Thoracic aorta (tissue), 2 donors: ENCODE data around the gene CCDC66. TPM values are rescaled to one million over a fixed set of nuclear protein-coding genes. Genes with fewer than 3 reads are reported as not detected.

Experiments
- ATAC-seq: fragments of 150-250 bp; one replicate; pipeline ENCODE4 v1.8.0; 2017; ENCODE audit warnings: low read depth; ENCODE audit not compliant: insufficient number of reproducible peaks, low FRiP score
- DNase-seq: peaks from one replicate; pipeline ENCODE4 v3.0.0-alpha.2; 2020; ENCODE audit warnings: low spot score
- H3K27ac ChIP-seq, 2 donors: fragments of 200-600 bp; sonication (generic); 1 replicate in 1 of 2; 2 replicates in 1 of 2; pipeline ENCODE4 v1.5.1; 2016; ENCODE audit warnings: mild to moderate bottlenecking in 2 of 2, moderate library complexity in 2 of 2
- H3K27me3 ChIP-seq: fragments of 200-600 bp; sonication (generic); replicated peaks from 2 replicates; pipeline ENCODE4 v1.6.0; 2016; ENCODE audit warnings: mild to moderate bottlenecking; ENCODE audit not compliant: insufficient read depth
- H3K36me3 ChIP-seq: fragments of 200-600 bp; sonication (generic); one replicate; pipeline ENCODE4 v1.5.1; 2016
- H3K4me1 ChIP-seq, 2 donors: fragments of 200-600 bp; sonication (generic); 1 replicate in 1 of 2; 2 replicates in 1 of 2; pipeline versions ENCODE4 v1.5.1 to v1.6.0; 2016; ENCODE audit warnings: low read depth in 2 of 2, mild to moderate bottlenecking in 1 of 2; ENCODE audit not compliant: control insufficient read depth in 1 of 2
- H3K4me3 ChIP-seq: fragments of 200-600 bp; sonication (generic); 2 replicates; pipeline ENCODE4 v1.5.1; 2016; ENCODE audit warnings: mild to moderate bottlenecking
- H3K9me3 ChIP-seq: fragments of 200-600 bp; sonication (generic); 2 replicates; pipeline ENCODE4 v1.5.1; 2016
- total RNA-seq, 2 donors: library from RNA; depleted of rRNA; stranded (reverse); fragments of >200 nt; gene quantifications; one replicate each; pipeline versions ENCODE4 v1.1.0 to v1.2.3, GENCODE V29; 2016
- TF ChIP-seq, protein P1 (sequence below): fragments of 200-600 bp; sonication (generic); IDR thresholded peaks from one replicate; pipeline ENCODE4 v1.5.1; 2019; ENCODE audit warnings: antibody characterized with exemption

CCDC66 gene
- total RNA-seq, 2 donors from 2014 or later, result 11.0 to 98.1 TPM

- H3K4me1 ChIP-seq, result no peaks in the 10 kb centered on the region
- H3K36me3 ChIP-seq, result peaks cover 23% of the 10 kb centered on the region
- ATAC-seq, result no peak
- TF ChIP-seq, protein P1, sequence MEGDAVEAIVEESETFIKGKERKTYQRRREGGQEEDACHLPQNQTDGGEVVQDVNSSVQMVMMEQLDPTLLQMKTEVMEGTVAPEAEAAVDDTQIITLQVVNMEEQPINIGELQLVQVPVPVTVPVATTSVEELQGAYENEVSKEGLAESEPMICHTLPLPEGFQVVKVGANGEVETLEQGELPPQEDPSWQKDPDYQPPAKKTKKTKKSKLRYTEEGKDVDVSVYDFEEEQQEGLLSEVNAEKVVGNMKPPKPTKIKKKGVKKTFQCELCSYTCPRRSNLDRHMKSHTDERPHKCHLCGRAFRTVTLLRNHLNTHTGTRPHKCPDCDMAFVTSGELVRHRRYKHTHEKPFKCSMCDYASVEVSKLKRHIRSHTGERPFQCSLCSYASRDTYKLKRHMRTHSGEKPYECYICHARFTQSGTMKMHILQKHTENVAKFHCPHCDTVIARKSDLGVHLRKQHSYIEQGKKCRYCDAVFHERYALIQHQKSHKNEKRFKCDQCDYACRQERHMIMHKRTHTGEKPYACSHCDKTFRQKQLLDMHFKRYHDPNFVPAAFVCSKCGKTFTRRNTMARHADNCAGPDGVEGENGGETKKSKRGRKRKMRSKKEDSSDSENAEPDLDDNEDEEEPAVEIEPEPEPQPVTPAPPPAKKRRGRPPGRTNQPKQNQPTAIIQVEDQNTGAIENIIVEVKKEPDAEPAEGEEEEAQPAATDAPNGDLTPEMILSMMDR, result no peak
- H3K4me3 ChIP-seq, result no peak overlapping the region
- H3K27ac ChIP-seq, result no peak overlapping the region
- no peaks in the 10 kb centered on the region for H3K9me3 ChIP-seq
- DNase-seq, result no peak
- no peaks in the 10 kb centered on the region for H3K27me3 ChIP-seq
Measured at GRCh38 chr3:56630966-56631365, 74.0 kb downstream of the CCDC66 start.

DNA sequence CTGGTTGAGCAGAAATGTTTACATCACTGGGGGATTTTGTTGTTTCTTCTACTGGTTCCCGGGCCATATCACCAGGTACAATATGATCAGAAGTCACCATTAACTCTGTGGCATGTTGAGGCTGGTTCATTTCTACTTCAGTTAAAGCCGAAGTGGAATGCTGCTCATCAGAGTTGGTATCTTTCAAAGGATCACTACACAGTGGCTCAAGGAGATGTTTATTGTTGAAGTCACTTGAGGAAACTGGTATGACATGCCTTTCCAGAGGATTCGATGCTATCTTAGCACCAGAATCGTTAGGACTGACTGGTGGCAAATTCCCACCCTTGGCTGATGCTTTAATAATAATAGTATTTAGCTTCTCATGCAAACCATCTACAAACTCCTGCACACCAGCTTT lies 76.2 kb downstream of the CCDC66 start:
- Histone ChIP-seq H3K36me3 (peaks cover 24% of the 10 kb centered on the region), H3K27me3 (no peaks in the 10 kb centered on the region), H3K9me3 (no peaks in the 10 kb centered on the region), H3K27ac (no peak overlapping the region), H3K4me1 (no peaks in the 10 kb centered on the region), H3K4me3 (no peak overlapping the region)
- TF ChIP-seq, protein P1, result no peak
- ATAC-seq, result no peak
- DNase-seq, result no peak

DNA sequence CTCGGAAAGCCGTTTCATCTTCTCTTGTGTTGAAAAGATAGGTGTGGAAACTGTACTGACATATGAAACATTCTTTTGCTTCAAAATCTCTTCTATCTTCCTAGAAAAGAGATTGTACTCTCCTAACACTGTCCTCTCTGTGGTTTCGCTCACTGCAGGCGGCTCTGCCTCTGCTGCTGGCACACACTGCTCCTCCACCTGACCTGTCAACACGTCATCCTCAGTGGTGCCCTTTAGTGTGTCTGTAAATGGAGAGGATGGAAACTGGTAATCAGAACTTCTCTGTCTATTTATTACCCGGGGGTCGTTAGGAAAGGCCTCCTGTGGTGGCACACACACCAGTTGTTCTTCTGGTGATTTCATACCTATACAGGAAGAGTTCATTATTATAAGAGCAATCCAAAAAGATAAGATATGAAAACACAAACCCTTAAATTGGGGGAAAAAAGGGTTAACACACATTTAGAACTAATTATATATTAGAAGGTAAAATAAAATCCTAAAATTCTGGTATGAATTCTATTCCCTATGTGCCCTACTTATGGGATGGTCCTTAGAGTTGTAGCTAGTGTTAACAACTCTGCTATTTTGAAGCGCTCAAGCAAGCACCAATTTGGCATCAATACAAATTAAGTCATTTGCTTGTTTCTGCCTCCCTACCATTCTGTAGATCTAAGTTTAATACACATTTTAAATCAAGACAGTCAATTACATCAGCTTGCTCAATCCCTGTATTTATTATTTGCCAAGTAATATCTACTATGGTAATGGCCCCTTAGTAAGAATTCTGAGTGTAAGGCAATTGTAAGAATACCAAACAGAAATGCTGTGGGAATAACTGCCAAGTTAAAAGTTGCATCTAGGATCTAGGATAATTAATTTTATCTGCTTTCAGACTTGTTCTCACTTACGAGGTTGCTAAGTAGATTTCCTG lies 76.9 kb downstream of the CCDC66 start:
- peaks cover 26% of the 10 kb centered on the region for H3K36me3 ChIP-seq
- H3K4me3 ChIP-seq, result no peak overlapping the region
- TF ChIP-seq, protein P1, result no peak
- ATAC-seq (no peak), DNase-seq (no peak)
- H3K27ac ChIP-seq, result no peak overlapping the region
- H3K9me3 ChIP-seq, result no peaks in the 10 kb centered on the region
- no peaks in the 10 kb centered on the region for H3K4me1 ChIP-seq
- H3K27me3 ChIP-seq, result no peaks in the 10 kb centered on the region

DNA sequence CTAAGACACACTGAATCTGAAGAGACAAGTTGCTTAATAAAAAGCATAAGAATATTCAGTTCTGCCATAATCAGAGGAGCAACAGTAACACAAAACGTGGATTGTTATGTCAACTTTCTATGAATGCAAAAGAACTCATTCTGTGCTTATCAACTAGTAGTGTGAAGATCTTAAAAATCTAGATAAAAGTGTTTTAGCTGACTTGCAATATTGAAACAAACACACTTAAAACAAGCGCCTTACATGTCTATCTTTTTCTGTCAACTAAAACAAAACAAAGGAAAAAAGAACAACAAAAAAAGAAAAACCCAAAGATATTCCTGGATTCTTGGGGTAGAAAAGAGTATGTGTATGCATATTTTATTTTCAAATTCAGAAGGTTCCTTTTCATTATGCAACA lies 88.4 kb downstream of the CCDC66 start:
- no peak overlapping the region for H3K27ac ChIP-seq
- H3K4me1 ChIP-seq, result no peaks in the 10 kb centered on the region
- H3K4me3 ChIP-seq, result no peak overlapping the region
- peaks cover 30% of the 10 kb centered on the region for H3K36me3 ChIP-seq
- H3K27me3 ChIP-seq, result no peaks in the 10 kb centered on the region
- no peaks in the 10 kb centered on the region for H3K9me3 ChIP-seq
- TF ChIP-seq, protein P1, result no peak
- no peak for DNase-seq
- ATAC-seq, result no peak

DNA sequence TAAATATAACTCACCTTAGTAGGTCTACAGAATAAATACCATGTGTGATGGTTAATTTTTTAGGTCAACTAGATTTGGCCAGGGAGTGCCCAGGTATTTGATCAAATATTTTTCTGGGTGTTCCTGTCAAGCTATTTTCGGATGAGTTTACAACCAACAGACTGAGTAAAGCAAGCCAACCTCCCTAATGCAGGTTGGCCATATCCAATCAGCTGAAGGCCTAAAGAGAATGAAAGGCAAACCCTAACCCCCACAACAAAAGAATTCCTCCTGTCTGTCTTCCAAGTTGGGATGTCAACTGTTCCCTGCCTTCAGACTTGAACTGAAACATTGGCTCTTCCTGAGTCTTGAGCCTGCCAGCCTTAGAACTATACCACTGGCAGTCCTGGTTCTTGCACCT lies 97.5 kb downstream of the CCDC66 start:
- DNase-seq, result no peak
- Histone ChIP-seq H3K36me3 (peaks cover 24% of the 10 kb centered on the region), H3K27me3 (no peaks in the 10 kb centered on the region), H3K4me1 (no peaks in the 10 kb centered on the region), H3K27ac (no peak overlapping the region), H3K9me3 (no peaks in the 10 kb centered on the region), H3K4me3 (no peak overlapping the region)
- TF ChIP-seq, protein P1, result no peak
- ATAC-seq, result no peak
